GM12878 (cell line): ENCODE results near the gene AKAP13. TPM values are rescaled to one million over a fixed set of nuclear protein-coding genes. Genes with fewer than 3 reads are reported as not detected.

Source experiments
- ATAC-seq: fragments of 200-7000 bp; cut with Tn5 transposase; 3 replicates; pipeline ENCODE4 v1.9.1; 2020; ENCODE audit warnings: mild to moderate bottlenecking, moderate library complexity
- BruUV-seq: library from RNA; stranded (reverse); fragments of 400-500 nt; replicated peaks from 2 replicates; lab custom pipeline; 2021; lab: Mats Ljungman, UMichigan
- CTCF ChIA-PET: fragments of 300-600 bp; sonication (Branson Sonifier 250); formaldehyde crosslinking; extraction: SDS; loops from one replicate; lab custom pipeline; 2021; ENCODE audit warnings: inconsistent platforms; lab: Yijun Ruan, JAX
- POLR2A ChIA-PET: fragments of 350-600 bp; formaldehyde crosslinking; extraction: SDS; loops from one replicate; lab custom pipeline; 2021; ENCODE audit warnings: inconsistent platforms; lab: Charles Lee
- RAD21 ChIA-PET: fragments of 300-600 bp; sonication (Branson Sonifier 250); formaldehyde crosslinking; loops from one replicate; lab custom pipeline; 2023; ENCODE audit warnings: antibody characterized with exemption; ENCODE audit not compliant: unreplicated experiment; lab: Charles Lee
- SMC1A ChIA-PET: fragments of 300-600 bp; sonication (Branson Sonifier 250); formaldehyde crosslinking; loops from one replicate; lab custom pipeline; 2023; ENCODE audit not compliant: unreplicated experiment, uncharacterized antibody; lab: Charles Lee
- DNase-seq: peaks from one replicate; pipeline ENCODE4 v3.0.0-alpha.2; 2011; ENCODE audit warnings: low read depth, low spot score
- FAIRE-seq: peaks from 3 replicates; lab custom pipeline; 2011; peaks lifted over from hg19 to GRCh38; lab: Jason Lieb, UNC
- H2AFZ ChIP-seq: 2 replicates; pipeline ENCODE4 v1.6.0; 2011; ENCODE audit warnings: low read depth, low read length, control low read depth; ENCODE audit not compliant: control insufficient read depth
- H3K27ac ChIP-seq: 2 replicates; pipeline ENCODE4 v1.5.1; 2011; ENCODE audit warnings: control low read depth; ENCODE audit not compliant: control insufficient read depth, insufficient read depth
- H3K27me3 ChIP-seq, 2 experiments: replicated peaks in 1 of 2; 2 replicates each; pipeline versions ENCODE4 v1.6.0 to v1.6.1; 2011; ENCODE audit warnings: low read length in 1 of 2; ENCODE audit not compliant: control insufficient read depth in 2 of 2, insufficient read depth in 2 of 2
- H3K36me3 ChIP-seq, 2 experiments: 2 replicates each; pipeline ENCODE4 v1.5.1; 2011; ENCODE audit warnings: low read length in 1 of 2; ENCODE audit not compliant: control insufficient read depth in 2 of 2, insufficient read depth in 2 of 2
- H3K4me1 ChIP-seq: 2 replicates; pipeline ENCODE4 v1.6.1; 2011; ENCODE audit warnings: mild to moderate bottlenecking, low read length, moderate library complexity, mixed read lengths; ENCODE audit not compliant: control insufficient read depth, insufficient read depth
- H3K4me2 ChIP-seq: 2 replicates; pipeline ENCODE4 v1.6.0; 2011; ENCODE audit warnings: control low read depth; ENCODE audit not compliant: control insufficient read depth, insufficient read depth
- H3K4me3 ChIP-seq: fragments of 200-600 bp; sonication (generic); 2 replicates; pipeline ENCODE4 v1.5.1; 2016
- H3K79me2 ChIP-seq: 2 replicates; pipeline ENCODE4 v1.6.0; 2011; ENCODE audit warnings: low read length; ENCODE audit not compliant: control insufficient read depth, insufficient read depth
- H3K9ac ChIP-seq: 2 replicates; pipeline ENCODE4 v1.8.0; 2011; ENCODE audit warnings: low read length, control low read depth, mixed read lengths; ENCODE audit not compliant: control insufficient read depth, insufficient read depth
- H3K9me3 ChIP-seq: replicated peaks from 3 replicates; pipeline ENCODE4 v1.5.1; 2011; ENCODE audit warnings: mild to moderate bottlenecking, low read length; ENCODE audit not compliant: control insufficient read depth, insufficient read depth
- H4K20me1 ChIP-seq: 2 replicates; pipeline ENCODE4 v1.6.0; 2011; ENCODE audit not compliant: control insufficient read depth, insufficient read depth
- POLR2AphosphoS2 ChIP-seq: IDR thresholded peaks from 2 replicates; pipeline ENCODE4 v1.6.1; 2011; ENCODE audit warnings: low read depth, mild to moderate bottlenecking, low read length, improper control_type of control experiment, moderate library complexity
- SMAD5 ChIP-seq: IDR thresholded peaks from 2 replicates; pipeline ENCODE4 v1.6.1; 2016; ENCODE audit warnings: antibody characterized with exemption, low read depth
- STAT3 ChIP-seq: IDR thresholded peaks from 2 replicates; pipeline ENCODE4 v1.6.1; 2011; ENCODE audit warnings: low read depth, low read length, improper control_type of control experiment
- TARDBP ChIP-seq: IDR thresholded peaks from 2 replicates; pipeline ENCODE4 v1.6.1; 2016; ENCODE audit warnings: borderline replicate concordance
- WGBS: methylation state at CpG from one replicate; pipeline ENCODE4 v1.1.6; 2016; ENCODE audit warnings: low lambda C conversion rate; ENCODE audit not compliant: insufficient replicate concordance, insufficient coverage; ENCODE audit errors: missing lambda C conversion rate; 5-methylcytosine and 5-hydroxymethylcytosine counted together
- in situ Hi-C: fragments of 300-500 bp; cut with MboI; formaldehyde crosslinking; loops from 9 replicates; pipeline ENCODE4 v1.14.3; 2018; ENCODE audit warnings: mixed read lengths
- intact Hi-C: fragments of 100-400 bp; cut with micrococcal nuclease; formaldehyde crosslinking; loops from one replicate; pipeline ENCODE4 v1.14.2; 2022; ENCODE audit not compliant: unreplicated experiment
- polyA plus RNA-seq, 11 experiments: library from polyadenylated mRNA; depleted of rRNA in 4 of 11; unstranded in 6 of 11; stranded (reverse) in 5 of 11; fragments of >200 nt; fragmentation: Nextera tagmentation in 4 of 11; fragmentation: Illumina TruSeq in 1 of 11; extraction: Ambion mirVana in 4 of 11; extraction: Trizol in 1 of 11; gene quantifications; 1 replicate in 1 of 11; 2 replicates in 10 of 11; pipeline versions ENCODE4 v1.2.1 to v1.2.3, GENCODE V29; 2011 to 2016; ENCODE audit warnings: inconsistent platforms in 2 of 11, missing spikeins in 2 of 11, low read depth in 1 of 11
- total RNA-seq, 4 experiments: library from RNA; depleted of rRNA in 3 of 4; stranded (reverse); fragments of >200 nt in 3 of 4; fragmentation: Illumina TruSeq in 1 of 4; extraction: Trizol in 1 of 4; gene quantifications; 2 replicates each; pipeline versions ENCODE4 v1.2.1 to v1.2.3, GENCODE V29; 2013 to 2021
- TF ChIP-seq, protein P1 (sequence below): fragments of 450-650 bp; IDR thresholded peaks from 2 replicates; pipeline ENCODE4 v1.6.1; 2017; ENCODE audit warnings: mild to moderate bottlenecking
- TF ChIP-seq, protein P2 (sequence below): fragments of 450-650 bp; IDR thresholded peaks from 2 replicates; pipeline ENCODE4 v1.6.1; 2018; ENCODE audit warnings: mild to moderate bottlenecking, low read depth, moderate library complexity; ENCODE audit not compliant: partially characterized antibody

The AKAP13 gene
- total and polyA plus RNA-seq, 10 of the 15 experiments (the other 5 are each of a cell fraction or from before 2014, with no cell fraction given): 14.4 to 74.9 (median 55.1) TPM

DNA sequence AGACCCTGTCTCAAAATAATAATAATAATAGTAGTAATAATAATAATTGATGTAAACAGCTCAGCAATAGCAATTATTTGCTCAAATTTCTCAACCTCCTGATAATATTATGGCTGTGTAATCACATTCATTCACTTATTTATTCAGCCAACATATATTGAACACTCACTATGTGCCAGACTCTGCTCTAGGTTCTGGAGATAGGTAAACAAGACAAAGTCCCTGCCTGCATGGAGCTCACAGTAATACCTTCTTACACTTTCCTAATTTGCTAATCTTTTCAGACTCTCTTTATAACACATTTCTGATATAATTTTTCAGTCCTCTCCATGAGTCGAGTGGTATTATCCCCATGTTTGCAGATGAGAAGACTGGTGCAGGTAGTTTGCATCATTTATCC lies 276.7 kb downstream of the AKAP13 start:
- Histone ChIP-seq H3K4me3 (no peak overlapping the region), H2AFZ (no peak overlapping the region)
- FAIRE-seq (no peak), DNase-seq (no peak), ATAC-seq (no peak)
- BruUV-seq: no TSS peak
- in situ Hi-C loops: no loop called here
- intact Hi-C loops: no loop called here
- TF ChIP-seq, protein P1, sequence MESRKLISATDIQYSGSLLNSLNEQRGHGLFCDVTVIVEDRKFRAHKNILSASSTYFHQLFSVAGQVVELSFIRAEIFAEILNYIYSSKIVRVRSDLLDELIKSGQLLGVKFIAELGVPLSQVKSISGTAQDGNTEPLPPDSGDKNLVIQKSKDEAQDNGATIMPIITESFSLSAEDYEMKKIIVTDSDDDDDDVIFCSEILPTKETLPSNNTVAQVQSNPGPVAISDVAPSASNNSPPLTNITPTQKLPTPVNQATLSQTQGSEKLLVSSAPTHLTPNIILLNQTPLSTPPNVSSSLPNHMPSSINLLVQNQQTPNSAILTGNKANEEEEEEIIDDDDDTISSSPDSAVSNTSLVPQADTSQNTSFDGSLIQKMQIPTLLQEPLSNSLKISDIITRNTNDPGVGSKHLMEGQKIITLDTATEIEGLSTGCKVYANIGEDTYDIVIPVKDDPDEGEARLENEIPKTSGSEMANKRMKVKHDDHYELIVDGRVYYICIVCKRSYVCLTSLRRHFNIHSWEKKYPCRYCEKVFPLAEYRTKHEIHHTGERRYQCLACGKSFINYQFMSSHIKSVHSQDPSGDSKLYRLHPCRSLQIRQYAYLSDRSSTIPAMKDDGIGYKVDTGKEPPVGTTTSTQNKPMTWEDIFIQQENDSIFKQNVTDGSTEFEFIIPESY: no peak
- no peak for TF ChIP-seq POLR2AphosphoS2
- no peak for TF ChIP-seq SMAD5
- TF ChIP-seq, protein P2, sequence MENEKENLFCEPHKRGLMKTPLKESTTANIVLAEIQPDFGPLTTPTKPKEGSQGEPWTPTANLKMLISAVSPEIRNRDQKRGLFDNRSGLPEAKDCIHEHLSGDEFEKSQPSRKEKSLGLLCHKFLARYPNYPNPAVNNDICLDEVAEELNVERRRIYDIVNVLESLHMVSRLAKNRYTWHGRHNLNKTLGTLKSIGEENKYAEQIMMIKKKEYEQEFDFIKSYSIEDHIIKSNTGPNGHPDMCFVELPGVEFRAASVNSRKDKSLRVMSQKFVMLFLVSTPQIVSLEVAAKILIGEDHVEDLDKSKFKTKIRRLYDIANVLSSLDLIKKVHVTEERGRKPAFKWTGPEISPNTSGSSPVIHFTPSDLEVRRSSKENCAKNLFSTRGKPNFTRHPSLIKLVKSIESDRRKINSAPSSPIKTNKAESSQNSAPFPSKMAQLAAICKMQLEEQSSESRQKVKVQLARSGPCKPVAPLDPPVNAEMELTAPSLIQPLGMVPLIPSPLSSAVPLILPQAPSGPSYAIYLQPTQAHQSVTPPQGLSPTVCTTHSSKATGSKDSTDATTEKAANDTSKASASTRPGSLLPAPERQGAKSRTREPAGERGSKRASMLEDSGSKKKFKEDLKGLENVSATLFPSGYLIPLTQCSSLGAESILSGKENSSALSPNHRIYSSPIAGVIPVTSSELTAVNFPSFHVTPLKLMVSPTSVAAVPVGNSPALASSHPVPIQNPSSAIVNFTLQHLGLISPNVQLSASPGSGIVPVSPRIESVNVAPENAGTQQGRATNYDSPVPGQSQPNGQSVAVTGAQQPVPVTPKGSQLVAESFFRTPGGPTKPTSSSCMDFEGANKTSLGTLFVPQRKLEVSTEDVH: no peak
- no peak for TF ChIP-seq TARDBP
- no peak for TF ChIP-seq STAT3
- TF ChIP-seq, all 136 proteins: peak for 0
- no peaks in the 10 kb centered on the region for H3K9me3 ChIP-seq
- POLR2A ChIA-PET: interaction anchor here (0.6 to 2.0 kb wide), 2 partner anchors 10 to 85 kb away, joined by 3 to 4 read pairs; no protein-coding TSS in a partner anchor
- no peaks in the 10 kb centered on the region for H3K27me3 ChIP-seq
- CTCF ChIA-PET: interaction anchor here (0.6 to 1.8 kb wide), 5 partner anchors 11 to 183 kb away, joined by 3 to 7 read pairs (median 3); no protein-coding TSS in a partner anchor
- no peak overlapping the region for H3K4me2 ChIP-seq
- H3K27ac ChIP-seq: no peak overlapping the region
- SMC1A ChIA-PET: interaction anchor here (1.0 to 1.2 kb wide), 3 partner anchors 9 to 42 kb away, joined by 3 to 7 read pairs (median 4); no protein-coding TSS in a partner anchor
- H3K36me3 ChIP-seq: peaks cover 1 to 4% of the 10 kb centered on the region in 2 experiments
- WGBS: 0% methylated on average over 1 of the region's 1 CpG
- RAD21 ChIA-PET: interaction anchor here (0.7 to 1.0 kb wide), 2 partner anchors 10 to 362 kb away, joined by 3 to 4 read pairs; no protein-coding TSS in a partner anchor
- no peak overlapping the region for H3K9ac ChIP-seq
- H4K20me1 ChIP-seq: no peaks in the 10 kb centered on the region
- H3K4me1 ChIP-seq: no peaks in the 10 kb centered on the region
- H3K79me2 ChIP-seq: no peaks in the 10 kb centered on the region
